ENCODE results near the gene TBC1D22A. TPM values are rescaled to one million over a fixed set of nuclear protein-coding genes. Genes with fewer than 3 reads are reported as not detected.
A peak's percentile ranks its signal among the peaks of the same experiment; 100 is the strongest.

Gene TBC1D22A
- polyA plus RNA-seq, 1 of the 3 experiments (the other 2 are of a cell fraction), result 16.5 TPM

GRCh38 chr22:46828323-46828900 is 66.0 kb downstream of the TBC1D22A start (continued):
- TF ChIP-seq SMC3 (IDR thresholded peaks at IDR 0.05; ENCODE audit: low read depth, low read length), result no peak
- TF ChIP-seq EZH2phosphoT487 (IDR thresholded peaks at IDR 0.05; ENCODE audit: borderline replicate concordance, low read depth), result no peak
- TF ChIP-seq MXI1 (IDR thresholded peaks at IDR 0.05; ENCODE audit: low read depth, low read length), result no peak
- TF ChIP-seq GABPA (IDR thresholded peaks at IDR 0.05; ENCODE audit: low read depth), result no peak
- TF ChIP-seq MEF2A (IDR thresholded peaks at IDR 0.05; ENCODE audit: borderline replicate concordance, low read depth), result no peak

- Histone ChIP-seq H2AFZ (ENCODE audit: low read depth) (no peak overlapping the region), H3K4me2 (peak overlapping the region; percentile 77), H3K27me3 (ENCODE audit: insufficient read depth) (no peaks in the 10 kb centered on the region), H3K27ac (ENCODE audit: low read depth in 2 of 2, low read length in 1 of 2) (peak overlapping the region; percentile 81 to 95), H3K4me3 (ENCODE audit: low read depth in 2 of 2, low read length in 1 of 2) (peak overlapping the region; percentile 8 to 22; a peak in 3 of 4 replicates), H4K20me1 (ENCODE audit: insufficient read depth) (peaks cover 8% of the 10 kb centered on the region), H3K79me2 (ENCODE audit: insufficient read depth) (peaks cover 48% of the 10 kb centered on the region; the same call in 1 of the 2 replicates), H3K9me2 (no peaks in the 10 kb centered on the region), H3K4me1 (ENCODE audit: control insufficient read depth in 1 of 2, insufficient read depth in 2 of 2, low read depth in 1 of 2, low read length in 1 of 2) (peaks cover 33 to 43% of the 10 kb centered on the region in 2 experiments; a peak in 3 of 4 replicates), H3K9me3 (no peaks in the 10 kb centered on the region), H3K9ac (peak overlapping the region; percentile 57; the same call in 1 of the 2 replicates), H3F3A (replicated peaks; ENCODE audit: insufficient read depth) (peaks cover 36% of the 10 kb centered on the region), H3K36me3 (replicated peaks in 1 of 2; ENCODE audit: control insufficient read depth in 1 of 2, insufficient read depth in 2 of 2, low read length in 1 of 2) (peaks cover 0 to 3% of the 10 kb centered on the region in 2 experiments)
- POLR2A ChIA-PET, result no interaction called here
- peak; percentile 18 for DNase-seq
- 24% methylated on average over 12 of the region's 12 CpGs for WGBS (ENCODE audit: low lambda C conversion rate)
- CTCF ChIA-PET, result interaction anchor here (1.3 to 1.6 kb wide), 3 partner anchors 15 to 26 kb away, joined by 4 to 7 read pairs (median 5); no protein-coding TSS in a partner anchor
- TF ChIP-seq GATA2 (CRISPR knock-in tag; IDR thresholded peaks at IDR 0.05), result no peak
- peak; percentile 70; the same call in 1 of the 2 replicates for TF ChIP-seq RXRA (IDR thresholded peaks at IDR 0.05; ENCODE audit: borderline replicate concordance, low read depth)
- no peak for TF ChIP-seq USF1 (IDR thresholded peaks at IDR 0.05; ENCODE audit: borderline replicate concordance, low read depth)
- peak; percentile 83 for TF ChIP-seq NFIC (IDR thresholded peaks at IDR 0.05; ENCODE audit: borderline replicate concordance)
- no peak for TF ChIP-seq MXI1 (IDR thresholded peaks at IDR 0.05; ENCODE audit: low read depth, low read length)
- 0 out of 2 replicates have a peak, but pooled peaks have one; percentile 38 for TF ChIP-seq FOXM1 (IDR thresholded peaks at IDR 0.05; ENCODE audit: low read depth)
- TF ChIP-seq ELF1 (IDR thresholded peaks at IDR 0.05), result no peak
- no peak for TF ChIP-seq IRF3 (IDR thresholded peaks at IDR 0.05; ENCODE audit: low read depth, low read length)
- TF ChIP-seq RFX5 (IDR thresholded peaks at IDR 0.05; ENCODE audit: low read length), result no peak
- no peak for TF ChIP-seq CHD2 (IDR thresholded peaks at IDR 0.05; ENCODE audit: low read length, partially characterized antibody)
- peak; percentile 95 for TF ChIP-seq TCF12 (IDR thresholded peaks at IDR 0.05)
- TF ChIP-seq NRF1 (IDR thresholded peaks at IDR 0.05; ENCODE audit: low read depth, low read length), result no peak
- TF ChIP-seq CTCF (IDR thresholded peaks at IDR 0.05), result no peak
- TF ChIP-seq USF2 (IDR thresholded peaks at IDR 0.05; ENCODE audit: borderline replicate concordance, low read depth, low read length), result no peak
- TF ChIP-seq PBX3 (IDR thresholded peaks at IDR 0.05), result peak; percentile 84
- no peak for TF ChIP-seq YY1 (IDR thresholded peaks at IDR 0.05; ENCODE audit: low read depth)
- no peak for TF ChIP-seq SMC3 (IDR thresholded peaks at IDR 0.05; ENCODE audit: low read depth, low read length)
- no peak for TF ChIP-seq EZH2phosphoT487 (IDR thresholded peaks at IDR 0.05; ENCODE audit: borderline replicate concordance, low read depth)
- peak in 1 of 2 experiments; percentile 84; a peak in 2 of 4 replicates for TF ChIP-seq EP300 (IDR thresholded peaks at IDR 0.05; ENCODE audit: borderline replicate concordance in 1 of 2, low read depth in 1 of 2, low read length in 1 of 2)
- no peak for TF ChIP-seq FOXJ3 (CRISPR knock-in tag; IDR thresholded peaks at IDR 0.05)
- no peak for TF ChIP-seq RCOR1 (IDR thresholded peaks at IDR 0.05; ENCODE audit: low read length)
- no peak for TF ChIP-seq GABPA (IDR thresholded peaks at IDR 0.05; ENCODE audit: low read depth)
- TF ChIP-seq RAD21 (IDR thresholded peaks at IDR 0.05; ENCODE audit: low read length), result no peak
- peak; percentile 94 for TF ChIP-seq FOSL2 (IDR thresholded peaks at IDR 0.05; ENCODE audit: borderline replicate concordance, low read depth)
Measured at GRCh38 chr22:46829117-46829891, 66.9 kb downstream of the TBC1D22A start.
